Vagina (tissue), 2 donors: ENCODE results near the gene OCRL. TPM values are rescaled to one million over a fixed set of nuclear protein-coding genes. Genes with fewer than 3 reads are reported as not detected.

Source experiments
- DNase-seq, 2 donors: peaks; one replicate each; pipeline ENCODE4 v3.0.0-alpha.2; 2017; ENCODE audit errors: extremely low spot score in 2 of 2
- H3K27ac ChIP-seq: fragments of 200-600 bp; sonication (generic); one replicate; pipeline ENCODE4 v1.5.1; 2019
- H3K27me3 ChIP-seq: fragments of 200-600 bp; sonication (generic); one replicate; pipeline ENCODE4 v1.5.1; 2019
- H3K36me3 ChIP-seq, 2 donors: fragments of 200-600 bp; sonication (generic); one replicate each; pipeline ENCODE4 v1.5.1; 2017 to 2019
- H3K4me1 ChIP-seq: fragments of 200-600 bp; sonication (generic); one replicate; pipeline ENCODE4 v1.5.1; 2019
- H3K4me3 ChIP-seq, 2 donors: fragments of 200-600 bp; sonication (generic); 1 replicate in 1 of 2; 2 replicates in 1 of 2; pipeline ENCODE4 v1.5.1; 2016 to 2019
- H3K9me3 ChIP-seq: fragments of 200-600 bp; sonication (generic); one replicate; pipeline ENCODE4 v1.5.1; 2019
- POLR2A ChIP-seq, 2 donors: fragments of 450-650 bp; IDR thresholded peaks; one replicate each; pipeline ENCODE4 v1.6.1; 2017; ENCODE audit warnings: antibody characterized with exemption in 2 of 2, mild to moderate bottlenecking in 2 of 2, moderate library complexity in 2 of 2
- POLR2AphosphoS5 ChIP-seq, 2 donors: sonication (generic); formaldehyde crosslinking; IDR thresholded peaks; one replicate each; pipeline ENCODE4 v1.9.0; 2017; ENCODE audit warnings: antibody characterized with exemption in 2 of 2, mild to moderate bottlenecking in 2 of 2, low read depth in 1 of 2; ENCODE audit not compliant: insufficient read depth in 1 of 2
- intact Hi-C: fragments of 100-400 bp; cut with DNase I; formaldehyde crosslinking; loops from one replicate; pipeline ENCODE4 v1.15.1; 2023
- total RNA-seq: library from RNA; depleted of rRNA; stranded (reverse); fragments of >200 nt; gene quantifications from one replicate; pipeline ENCODE4 v1.2.3, GENCODE V29; 2016
- TF ChIP-seq, protein P1 (sequence below), 3 experiments: fragments of 450-650 bp in 2 of 3; fragments of 200-600 bp in 1 of 3; sonication (generic) in 1 of 3; IDR thresholded peaks; one replicate each; pipeline ENCODE4 v1.5.1; 2017 to 2019; ENCODE audit warnings: antibody characterized with exemption in 3 of 3, mild to moderate bottlenecking in 2 of 3, moderate library complexity in 2 of 3

Gene OCRL
- total RNA-seq, 1 donor from 2014 or later, result 14.5 TPM

DNA sequence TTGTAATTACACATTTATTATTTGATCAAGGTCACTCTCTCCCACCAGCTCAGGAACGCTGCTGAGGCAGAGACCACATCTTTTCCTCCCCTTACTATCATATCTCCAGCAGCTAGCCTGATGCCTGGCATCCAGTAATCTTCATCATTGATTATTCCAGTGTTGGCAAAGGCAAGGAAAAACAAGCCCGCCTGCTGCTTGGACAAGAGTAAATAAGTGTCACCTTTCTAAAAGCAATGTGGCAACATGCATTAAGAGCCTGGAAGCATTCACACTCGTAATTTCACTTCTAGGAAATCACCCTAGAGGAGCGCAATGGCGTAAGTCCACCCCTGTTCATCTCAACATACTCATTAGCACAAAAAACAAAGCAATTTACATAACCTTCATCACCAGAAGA, 59.9 kb downstream of the OCRL start:
- Histone ChIP-seq H3K27me3 (no peaks in the 10 kb centered on the region), H3K4me1 (peaks cover 10% of the 10 kb centered on the region), H3K36me3 (no peaks in the 10 kb centered on the region), H3K9me3 (no peaks in the 10 kb centered on the region), H3K27ac (no peak overlapping the region), H3K4me3 (no peak overlapping the region)
- TF ChIP-seq, protein P1, sequence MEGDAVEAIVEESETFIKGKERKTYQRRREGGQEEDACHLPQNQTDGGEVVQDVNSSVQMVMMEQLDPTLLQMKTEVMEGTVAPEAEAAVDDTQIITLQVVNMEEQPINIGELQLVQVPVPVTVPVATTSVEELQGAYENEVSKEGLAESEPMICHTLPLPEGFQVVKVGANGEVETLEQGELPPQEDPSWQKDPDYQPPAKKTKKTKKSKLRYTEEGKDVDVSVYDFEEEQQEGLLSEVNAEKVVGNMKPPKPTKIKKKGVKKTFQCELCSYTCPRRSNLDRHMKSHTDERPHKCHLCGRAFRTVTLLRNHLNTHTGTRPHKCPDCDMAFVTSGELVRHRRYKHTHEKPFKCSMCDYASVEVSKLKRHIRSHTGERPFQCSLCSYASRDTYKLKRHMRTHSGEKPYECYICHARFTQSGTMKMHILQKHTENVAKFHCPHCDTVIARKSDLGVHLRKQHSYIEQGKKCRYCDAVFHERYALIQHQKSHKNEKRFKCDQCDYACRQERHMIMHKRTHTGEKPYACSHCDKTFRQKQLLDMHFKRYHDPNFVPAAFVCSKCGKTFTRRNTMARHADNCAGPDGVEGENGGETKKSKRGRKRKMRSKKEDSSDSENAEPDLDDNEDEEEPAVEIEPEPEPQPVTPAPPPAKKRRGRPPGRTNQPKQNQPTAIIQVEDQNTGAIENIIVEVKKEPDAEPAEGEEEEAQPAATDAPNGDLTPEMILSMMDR (IDR thresholded peaks at IDR 0.05), result no peak
- no peak for TF ChIP-seq POLR2A (IDR thresholded peaks at IDR 0.05)
- TF ChIP-seq POLR2AphosphoS5 (IDR thresholded peaks at IDR 0.05; ENCODE audit: insufficient read depth in 1 of 2, low read depth in 1 of 2), result no peak
- DNase-seq, result peak in 1 of 2 donors; percentile 40
- intact Hi-C loops, result loop anchor here (5.0 kb wide), 1 partner anchor 457 kb away; no protein-coding TSS in a partner anchor

DNA sequence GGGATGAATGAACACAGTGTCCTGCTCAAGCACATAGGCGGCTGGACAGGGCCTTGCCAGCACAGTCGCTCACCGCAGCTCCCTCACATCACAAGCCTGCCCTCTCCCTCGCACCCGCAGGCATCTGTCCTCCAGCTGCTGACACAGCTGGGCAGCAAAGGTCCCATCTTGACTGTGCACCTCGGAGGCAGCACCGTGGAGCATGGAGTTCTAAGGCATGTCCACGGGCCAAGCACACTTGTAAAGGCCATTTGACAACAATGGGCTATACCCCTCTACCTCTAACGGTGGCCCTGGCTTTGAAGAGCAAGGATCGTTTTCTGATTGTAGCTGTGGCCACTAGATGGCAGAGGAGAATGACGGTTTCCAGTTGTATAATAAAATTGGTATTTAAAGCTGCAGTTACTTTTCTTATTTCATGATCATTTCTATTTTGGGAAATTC, 60.9 kb downstream of the OCRL start:
- H3K4me3 ChIP-seq, result no peak overlapping the region
- peaks cover 10% of the 10 kb centered on the region for H3K4me1 ChIP-seq
- TF ChIP-seq, protein P1 (IDR thresholded peaks at IDR 0.05), result peak in 2 of 3 experiments; percentile 14 to 41
- TF ChIP-seq POLR2AphosphoS5 (IDR thresholded peaks at IDR 0.05; ENCODE audit: insufficient read depth in 1 of 2, low read depth in 1 of 2) (peak in 1 of 2 donors; percentile 54), POLR2A (IDR thresholded peaks at IDR 0.05) (no peak)
- DNase-seq, result peak in 1 of 2 donors; percentile 85
- no peaks in the 10 kb centered on the region for H3K27me3 ChIP-seq
- H3K27ac ChIP-seq, result no peak overlapping the region
- no peaks in the 10 kb centered on the region for H3K9me3 ChIP-seq
- intact Hi-C loops, result loop anchor here (5.0 kb wide), 1 partner anchor 456 kb away; no protein-coding TSS in a partner anchor
- H3K36me3 ChIP-seq, result no peaks in the 10 kb centered on the region

DNA sequence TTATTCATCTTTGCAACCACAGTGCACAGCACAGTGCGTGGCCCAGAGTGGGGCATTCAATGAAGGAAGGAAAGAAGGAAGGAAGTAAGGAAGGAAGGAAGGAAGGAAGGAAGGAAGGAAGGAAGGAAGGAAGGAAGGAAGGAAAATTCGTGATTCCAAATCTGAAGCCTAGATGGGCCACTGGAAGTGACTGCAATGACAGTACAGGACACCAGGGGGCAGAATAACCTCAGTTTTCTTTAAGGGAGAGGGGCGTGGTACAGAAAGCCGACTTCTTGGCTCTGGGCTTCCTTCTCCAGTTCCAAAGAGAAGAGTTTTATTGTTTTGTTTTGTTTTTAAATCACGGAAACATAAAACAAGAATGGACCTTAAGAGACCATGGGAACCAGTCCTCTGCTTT, 66.9 kb downstream of the OCRL start:
- no peak for DNase-seq
- no peak for TF ChIP-seq POLR2AphosphoS5 (IDR thresholded peaks at IDR 0.05; ENCODE audit: insufficient read depth in 1 of 2, low read depth in 1 of 2)
- TF ChIP-seq, protein P1 (IDR thresholded peaks at IDR 0.05), result peak; percentile 74 to 89 (median 85)
- H3K9me3 ChIP-seq, result no peaks in the 10 kb centered on the region
- H3K4me3 ChIP-seq, result no peak overlapping the region
- H3K27me3 ChIP-seq, result no peaks in the 10 kb centered on the region
- H3K27ac ChIP-seq, result no peak overlapping the region
- intact Hi-C loops, result no loop called here
- peaks cover 16% of the 10 kb centered on the region for H3K4me1 ChIP-seq
- H3K36me3 ChIP-seq, result no peaks in the 10 kb centered on the region

DNA sequence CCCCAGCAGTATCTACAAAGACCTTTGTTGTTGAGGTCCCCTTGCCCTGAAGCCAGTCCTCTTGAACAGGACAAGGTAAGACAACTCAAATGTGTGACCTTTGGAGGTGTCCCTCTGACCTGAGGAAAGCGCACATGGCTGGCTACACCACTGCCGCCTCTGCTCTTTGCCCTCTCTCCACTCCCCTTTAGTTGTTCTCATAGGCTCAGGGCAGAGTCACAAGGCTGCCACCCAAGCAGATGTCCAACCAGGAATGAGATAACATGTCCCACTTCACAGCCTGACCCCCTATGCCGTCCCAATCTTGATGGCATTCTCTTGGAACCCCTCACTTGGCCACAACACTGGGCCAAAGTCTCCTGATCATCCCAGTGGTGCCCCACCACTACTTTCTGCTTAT, 68.4 kb downstream of the OCRL start:
- H3K27me3 ChIP-seq, result no peaks in the 10 kb centered on the region
- TF ChIP-seq POLR2AphosphoS5 (IDR thresholded peaks at IDR 0.05; ENCODE audit: insufficient read depth in 1 of 2, low read depth in 1 of 2) (no peak), POLR2A (IDR thresholded peaks at IDR 0.05) (no peak)
- TF ChIP-seq, protein P1 (IDR thresholded peaks at IDR 0.05), result no peak
- intact Hi-C loops, result no loop called here
- no peak overlapping the region for H3K4me3 ChIP-seq
- H3K9me3 ChIP-seq, result no peaks in the 10 kb centered on the region
- H3K4me1 ChIP-seq, result peaks cover 16% of the 10 kb centered on the region
- H3K27ac ChIP-seq, result no peak overlapping the region
- no peak for DNase-seq
- no peaks in the 10 kb centered on the region for H3K36me3 ChIP-seq

DNA sequence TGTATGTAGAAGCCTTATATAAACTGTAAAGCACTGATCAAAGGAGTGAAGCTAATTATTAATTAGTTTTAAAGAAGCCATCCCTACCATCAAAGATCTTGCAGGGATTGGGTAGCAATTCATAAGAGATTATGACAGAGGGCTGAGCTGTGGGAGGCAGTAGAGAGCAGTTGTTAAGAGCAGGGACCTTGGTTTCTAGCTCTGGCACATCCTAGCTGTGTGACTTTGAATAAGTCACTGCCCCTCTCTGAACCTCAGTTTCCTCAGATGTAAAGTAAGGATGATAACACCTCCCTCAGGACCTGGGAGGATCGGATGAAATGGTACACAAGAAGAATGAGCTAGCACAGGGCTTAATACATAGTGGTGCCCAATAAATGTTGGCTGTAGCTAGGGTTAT, 69.3 kb downstream of the OCRL start:
- no peak overlapping the region for H3K4me3 ChIP-seq
- intact Hi-C loops, result no loop called here
- no peaks in the 10 kb centered on the region for H3K9me3 ChIP-seq
- no peak for TF ChIP-seq POLR2AphosphoS5 (IDR thresholded peaks at IDR 0.05; ENCODE audit: insufficient read depth in 1 of 2, low read depth in 1 of 2)
- TF ChIP-seq POLR2A (IDR thresholded peaks at IDR 0.05), result no peak
- TF ChIP-seq, protein P1 (IDR thresholded peaks at IDR 0.05), result no peak
- H3K36me3 ChIP-seq, result no peaks in the 10 kb centered on the region
- no peaks in the 10 kb centered on the region for H3K27me3 ChIP-seq
- H3K4me1 ChIP-seq, result peaks cover 8% of the 10 kb centered on the region
- no peak overlapping the region for H3K27ac ChIP-seq
- DNase-seq, result no peak
